ENCODE results near the gene CASP10. TPM values are rescaled to one million over a fixed set of nuclear protein-coding genes. Genes with fewer than 3 reads are reported as not detected.

Gene CASP10
- total and polyA plus RNA-seq, 9 of the 15 experiments (the other 6 are each of a cell fraction or from before 2014, with no cell fraction given) = 7.1 to 20.4 (median 10.8) TPM

GRCh38 chr2:201235860-201236811, 53.2 kb downstream of the CASP10 start (continued):
- TF ChIP-seq ZNF740 (CRISPR knock-in tag; IDR thresholded peaks at IDR 0.05) (no peak), ZNF740 (tag; IDR thresholded peaks at IDR 0.05) (no peak), IRF1 (CRISPR knock-in tag; IDR thresholded peaks at IDR 0.05; ENCODE audit: borderline replicate concordance) (no peak), KLF16 (IDR thresholded peaks at IDR 0.05) (no peak), TEAD1 (CRISPR knock-in tag; IDR thresholded peaks at IDR 0.05) (peak in 1 of 2 experiments; percentile 47; a peak in 1 of 4 replicates), ATF3 (IDR thresholded peaks at IDR 0.05) (peak; percentile 89), ATF3 (CRISPR knock-in tag; conservative IDR thresholded peaks at IDR 0.05) (no peak), HSF4 (CRISPR knock-in tag; IDR thresholded peaks at IDR 0.05; ENCODE audit: borderline replicate concordance) (no peak), CREM (IDR thresholded peaks at IDR 0.05; ENCODE audit: low read depth) (peak; percentile 89), RFX5 (IDR thresholded peaks at IDR 0.05; ENCODE audit: low read depth, low read length) (no peak), E4F1 (CRISPR knock-in tag; IDR thresholded peaks at IDR 0.05; ENCODE audit: borderline replicate concordance) (no peak), CBX8 (IDR thresholded peaks at IDR 0.05; ENCODE audit: borderline replicate concordance, extremely low read depth, low read depth, low read length, poor library complexity, severe bottlenecking) (no peak), NKRF (IDR thresholded peaks at IDR 0.05; ENCODE audit: borderline replicate concordance) (no peak), ZNF384 (IDR thresholded peaks at IDR 0.05; ENCODE audit: low read depth, low read length) (0 out of 2 replicates have a peak, but pooled peaks have one; percentile 41), FOXM1 (IDR thresholded peaks at IDR 0.05; ENCODE audit: low read depth) (0 out of 2 replicates have a peak, but pooled peaks have one; percentile 17), FOXM1 (CRISPR knock-in tag; IDR thresholded peaks at IDR 0.05; ENCODE audit: low read depth) (no peak)

Measured in K562 (cell line).